ENCODE data around the gene TAS2R20.

The TAS2R20 gene

GRCh38 chr12:11014234-11014633, 16.1 kb upstream of the TAS2R20 start:
- H3K9me3 ChIP-seq (ENCODE audit: control insufficient read depth, insufficient read depth, low read depth, low read length), result no peaks in the 10 kb centered on the region
- H3K27ac ChIP-seq (ENCODE audit: extremely low read depth, low read depth, low read length), result no peak overlapping the region
- H3K4me3 ChIP-seq (ENCODE audit: low read depth, low read length), result no peak overlapping the region
- CTCF ChIA-PET, result no interaction called here
- POLR2A ChIA-PET, result no interaction called here
- TF ChIP-seq, protein P1, sequence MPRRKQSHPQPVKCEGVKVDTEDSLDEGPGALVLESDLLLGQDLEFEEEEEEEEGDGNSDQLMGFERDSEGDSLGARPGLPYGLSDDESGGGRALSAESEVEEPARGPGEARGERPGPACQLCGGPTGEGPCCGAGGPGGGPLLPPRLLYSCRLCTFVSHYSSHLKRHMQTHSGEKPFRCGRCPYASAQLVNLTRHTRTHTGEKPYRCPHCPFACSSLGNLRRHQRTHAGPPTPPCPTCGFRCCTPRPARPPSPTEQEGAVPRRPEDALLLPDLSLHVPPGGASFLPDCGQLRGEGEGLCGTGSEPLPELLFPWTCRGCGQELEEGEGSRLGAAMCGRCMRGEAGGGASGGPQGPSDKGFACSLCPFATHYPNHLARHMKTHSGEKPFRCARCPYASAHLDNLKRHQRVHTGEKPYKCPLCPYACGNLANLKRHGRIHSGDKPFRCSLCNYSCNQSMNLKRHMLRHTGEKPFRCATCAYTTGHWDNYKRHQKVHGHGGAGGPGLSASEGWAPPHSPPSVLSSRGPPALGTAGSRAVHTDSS (tag by site-specific recombination; IDR thresholded peaks at IDR 0.05), result no peak
- TF ChIP-seq HOXC10 (CRISPR knock-in tag; IDR thresholded peaks at IDR 0.05) (no peak), ZNF423 (tag by site-specific recombination; IDR thresholded peaks at IDR 0.05) (no peak), ZNF391 (tag by site-specific recombination; IDR thresholded peaks at IDR 0.05; ENCODE audit: borderline replicate concordance, low read depth) (no peak)
- H3K4me1 ChIP-seq (ENCODE audit: control insufficient read depth, insufficient read depth, low read length), result no peaks in the 10 kb centered on the region
- H3K36me3 ChIP-seq (ENCODE audit: control insufficient read depth in 2 of 2, insufficient read depth in 1 of 2, low read length in 2 of 2), result no peaks in the 10 kb centered on the region

GRCh38 chr12:11007608-11008007, 9.5 kb upstream of the TAS2R20 start:
- no peaks in the 10 kb centered on the region for H3K9me3 ChIP-seq (ENCODE audit: control insufficient read depth, insufficient read depth, low read depth, low read length)
- H3K4me1 ChIP-seq (ENCODE audit: control insufficient read depth, insufficient read depth, low read length), result no peaks in the 10 kb centered on the region
- ChIA-PET POLR2A (no interaction called here), CTCF (no interaction called here)
- H3K4me3 ChIP-seq (ENCODE audit: low read depth, low read length), result no peak overlapping the region
- H3K36me3 ChIP-seq (ENCODE audit: control insufficient read depth in 2 of 2, insufficient read depth in 1 of 2, low read length in 2 of 2), result no peaks in the 10 kb centered on the region; a peak in 1 of 3 replicates
- H3K27ac ChIP-seq (ENCODE audit: extremely low read depth, low read depth, low read length), result no peak overlapping the region
- TF ChIP-seq ZNF843 (tag by site-specific recombination; IDR thresholded peaks at IDR 0.05), result no peak
- no peak for TF ChIP-seq ZBTB11 (tag by site-specific recombination; conservative IDR thresholded peaks at IDR 0.05; ENCODE audit: low read depth)
- TF ChIP-seq ZNF707 (tag by site-specific recombination; IDR thresholded peaks at IDR 0.05), result no peak
- no peak for TF ChIP-seq ZNF280C (tag by site-specific recombination; IDR thresholded peaks at IDR 0.05)
- no peak for TF ChIP-seq ZNF274 (IDR thresholded peaks at IDR 0.05; ENCODE audit: low read length)
- no peak for TF ChIP-seq ZNF274 (tag by site-specific recombination; IDR thresholded peaks at IDR 0.05; ENCODE audit: borderline replicate concordance)
- no peak for TF ChIP-seq ZNF366 (tag by site-specific recombination; conservative IDR thresholded peaks at IDR 0.05)
- no peak for TF ChIP-seq ZNF76 (tag by site-specific recombination; IDR thresholded peaks at IDR 0.05; ENCODE audit: borderline replicate concordance, low read depth)
- TF ChIP-seq ZNF521 (tag by site-specific recombination; IDR thresholded peaks at IDR 0.05), result no peak
- TF ChIP-seq IKZF3 (tag by site-specific recombination; IDR thresholded peaks at IDR 0.05), result no peak
- no peak for TF ChIP-seq ZNF670 (tag by site-specific recombination; IDR thresholded peaks at IDR 0.05; ENCODE audit: low read depth)
- TF ChIP-seq FEZF1 (tag by site-specific recombination; IDR thresholded peaks at IDR 0.05), result no peak
- no peak for TF ChIP-seq SP3 (tag by site-specific recombination; IDR thresholded peaks at IDR 0.05)
- no peak for TF ChIP-seq SETDB1 (IDR thresholded peaks at IDR 0.05; ENCODE audit: insufficient read length, low read length)

All from HEK293 (cell line).